OCI-LY1 (cell line): ENCODE data around the gene PCCB.
"Not testable (repeated sequence)": the region's sequence is repeated elsewhere in the genome, so short reads cannot be mapped to it uniquely, and the experiment has no call there.

ENCODE experiments used
- H2AFZ ChIP-seq: fragments of 200-600 bp; sonication (generic), shearing (Covaris generic); 2 replicates; pipeline ENCODE4 v1.6.0; 2014; ENCODE audit warnings: antibody characterized with exemption, mild to moderate bottlenecking, low read length
- H3F3A ChIP-seq: fragments of 200-600 bp; sonication (generic), shearing (Covaris generic); 2 replicates; pipeline ENCODE4 v1.6.0; 2014; ENCODE audit warnings: mild to moderate bottlenecking, antibody characterized with exemption, low read length, moderate library complexity; ENCODE audit not compliant: insufficient read depth
- H3K27ac ChIP-seq: fragments of 200-600 bp; sonication (generic); 2 replicates; pipeline ENCODE4 v1.5.1; 2014; ENCODE audit warnings: low read length, mixed run types, mild to moderate bottlenecking, low read depth; ENCODE audit not compliant: poor library complexity, severe bottlenecking
- H3K27me3 ChIP-seq: fragments of 200-600 bp; sonication (generic); 2 replicates; pipeline ENCODE4 v1.6.0; 2014; ENCODE audit warnings: antibody characterized with exemption, mild to moderate bottlenecking, low read length, moderate library complexity; ENCODE audit not compliant: insufficient read depth
- H3K36me3 ChIP-seq: fragments of 200-600 bp; sonication (generic); 2 replicates; pipeline ENCODE4 v1.6.1; 2014; ENCODE audit warnings: mild to moderate bottlenecking, antibody characterized with exemption, low read length, moderate library complexity, mixed read lengths; ENCODE audit not compliant: insufficient read depth
- H3K4me1 ChIP-seq: fragments of 200-600 bp; sonication (generic); 2 replicates; pipeline ENCODE4 v1.5.1; 2014; ENCODE audit warnings: mild to moderate bottlenecking, low read length, moderate library complexity; ENCODE audit not compliant: insufficient read depth, severe bottlenecking
- H3K4me2 ChIP-seq: fragments of 200-600 bp; sonication (generic), shearing (Covaris generic); 2 replicates; pipeline ENCODE4 v1.6.1; 2014; ENCODE audit warnings: low read length
- H3K4me3 ChIP-seq: fragments of 200-600 bp; sonication (generic); 2 replicates; pipeline ENCODE4 v1.5.1; 2014; ENCODE audit warnings: low read length, low read depth, mild to moderate bottlenecking, mixed read lengths; ENCODE audit not compliant: poor library complexity, severe bottlenecking
- H3K79me2 ChIP-seq: fragments of 200-600 bp; shearing (Covaris generic); 2 replicates; pipeline ENCODE4 v1.6.1; 2016; ENCODE audit warnings: mixed run types, low read length, mixed read lengths; ENCODE audit not compliant: insufficient read depth
- H3K9ac ChIP-seq: fragments of 200-600 bp; sonication (generic), shearing (Covaris generic); 2 replicates; pipeline ENCODE4 v1.6.1; 2014; ENCODE audit warnings: mild to moderate bottlenecking, low read length, mixed read lengths
- H3K9me2 ChIP-seq: fragments of 200-600 bp; sonication (generic), shearing (Covaris generic); 2 replicates; pipeline ENCODE4 v1.6.1; 2014; ENCODE audit warnings: low read depth, mild to moderate bottlenecking, low read length, mixed read lengths
- H3K9me3 ChIP-seq: fragments of 200-600 bp; shearing (Covaris generic); 2 replicates; pipeline ENCODE4 v1.6.1; 2014; ENCODE audit warnings: low read length, mixed read lengths
- H4K20me1 ChIP-seq: fragments of 200-600 bp; sonication (generic), shearing (Covaris generic); 2 replicates; pipeline ENCODE4 v1.6.0; 2016; ENCODE audit warnings: mild to moderate bottlenecking, low read length; ENCODE audit not compliant: insufficient read depth
- EZH2 ChIP-seq: fragments of 200-600 bp; sonication (generic), shearing (Covaris generic); IDR thresholded peaks from 2 replicates; pipeline ENCODE4 v1.8.0; 2017; ENCODE audit warnings: borderline replicate concordance, mixed run types, mild to moderate bottlenecking, antibody characterized with exemption, low read length, moderate library complexity, mixed read lengths
- TF ChIP-seq, protein P1 (sequence below): fragments of 200-600 bp; sonication (generic), shearing (Covaris generic); IDR thresholded peaks from 2 replicates; pipeline ENCODE4 v1.5.1; 2017; ENCODE audit warnings: mild to moderate bottlenecking, antibody characterized with exemption, low read length, moderate library complexity, mixed read lengths

Gene PCCB

DNA sequence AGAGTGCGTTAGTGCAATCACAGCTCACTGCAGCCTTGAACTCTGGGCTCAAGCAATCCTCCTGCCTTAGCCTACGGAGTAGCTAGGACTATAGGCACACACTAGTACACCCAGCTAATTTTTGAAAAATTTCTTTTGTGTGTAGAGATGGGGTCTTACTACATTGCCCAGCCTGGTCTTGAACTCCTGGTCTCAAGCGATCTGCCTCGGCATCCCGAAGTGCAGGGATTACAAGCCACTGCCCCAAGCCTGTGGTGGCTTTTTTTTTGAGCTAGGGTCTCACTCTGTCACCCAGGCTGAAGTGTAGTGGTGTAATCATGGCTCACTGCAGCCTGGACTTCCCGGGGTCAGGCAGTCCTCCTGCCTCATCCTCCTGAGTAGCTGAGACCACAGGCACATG is 17.1 kb downstream of the PCCB start:
- no peaks in the 10 kb centered on the region for H3K9me3 ChIP-seq
- no peak for TF ChIP-seq EZH2
- TF ChIP-seq, protein P1, sequence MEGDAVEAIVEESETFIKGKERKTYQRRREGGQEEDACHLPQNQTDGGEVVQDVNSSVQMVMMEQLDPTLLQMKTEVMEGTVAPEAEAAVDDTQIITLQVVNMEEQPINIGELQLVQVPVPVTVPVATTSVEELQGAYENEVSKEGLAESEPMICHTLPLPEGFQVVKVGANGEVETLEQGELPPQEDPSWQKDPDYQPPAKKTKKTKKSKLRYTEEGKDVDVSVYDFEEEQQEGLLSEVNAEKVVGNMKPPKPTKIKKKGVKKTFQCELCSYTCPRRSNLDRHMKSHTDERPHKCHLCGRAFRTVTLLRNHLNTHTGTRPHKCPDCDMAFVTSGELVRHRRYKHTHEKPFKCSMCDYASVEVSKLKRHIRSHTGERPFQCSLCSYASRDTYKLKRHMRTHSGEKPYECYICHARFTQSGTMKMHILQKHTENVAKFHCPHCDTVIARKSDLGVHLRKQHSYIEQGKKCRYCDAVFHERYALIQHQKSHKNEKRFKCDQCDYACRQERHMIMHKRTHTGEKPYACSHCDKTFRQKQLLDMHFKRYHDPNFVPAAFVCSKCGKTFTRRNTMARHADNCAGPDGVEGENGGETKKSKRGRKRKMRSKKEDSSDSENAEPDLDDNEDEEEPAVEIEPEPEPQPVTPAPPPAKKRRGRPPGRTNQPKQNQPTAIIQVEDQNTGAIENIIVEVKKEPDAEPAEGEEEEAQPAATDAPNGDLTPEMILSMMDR: no peak
- H3F3A ChIP-seq: no peaks in the 10 kb centered on the region
- no peaks in the 10 kb centered on the region for H4K20me1 ChIP-seq
- H3K27ac ChIP-seq: no peak overlapping the region
- H3K9ac ChIP-seq: no peak overlapping the region
- H3K4me2 ChIP-seq: no peak overlapping the region
- H3K36me3 ChIP-seq: peaks cover 59% of the 10 kb centered on the region
- no peaks in the 10 kb centered on the region for H3K27me3 ChIP-seq
- no peaks in the 10 kb centered on the region for H3K9me2 ChIP-seq
- H3K4me3 ChIP-seq: no peak overlapping the region
- H3K4me1 ChIP-seq: no peaks in the 10 kb centered on the region
- H2AFZ ChIP-seq: no peak overlapping the region
- peaks cover 14% of the 10 kb centered on the region for H3K79me2 ChIP-seq

- Histone ChIP-seq H3K79me2 (peaks cover 34% of the 10 kb centered on the region), H3K4me3 (no peak overlapping the region), H3K27ac (no peak overlapping the region), H2AFZ (no peak overlapping the region), H3K4me2 (no peak overlapping the region), H4K20me1 (no peaks in the 10 kb centered on the region), H3K36me3 (peaks cover 53% of the 10 kb centered on the region), H3K4me1 (no peaks in the 10 kb centered on the region), H3F3A (no peaks in the 10 kb centered on the region), H3K9ac (no peak overlapping the region), H3K9me3 (peaks cover 5% of the 10 kb centered on the region; the same call in 1 of the 2 replicates), H3K27me3 (no peaks in the 10 kb centered on the region), H3K9me2 (no peaks in the 10 kb centered on the region)
- TF ChIP-seq, protein P1: no peak
- TF ChIP-seq EZH2: no peak
Observed at GRCh38 chr3:136270179-136270578, 20.0 kb downstream of the PCCB start.

DNA sequence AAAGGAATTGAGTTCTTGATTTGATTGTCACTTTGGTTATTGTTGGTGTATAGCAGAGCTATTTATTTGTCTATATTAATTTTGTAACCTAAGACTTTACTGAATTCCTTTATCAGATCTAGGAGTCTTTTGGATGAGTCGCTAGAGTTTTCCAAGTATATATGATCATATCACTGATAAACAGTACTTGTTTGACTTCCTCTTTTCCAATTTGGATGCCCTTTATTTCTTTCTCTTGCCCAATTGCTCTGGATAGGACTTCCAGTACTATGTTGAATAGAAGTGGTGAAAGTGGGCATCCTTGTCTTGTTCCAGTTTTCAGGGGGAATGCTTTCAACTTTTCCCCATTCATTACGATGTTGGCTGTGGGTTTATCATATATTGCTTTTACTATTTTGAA is 21.5 kb downstream of the PCCB start:
- not testable (repeated sequence) for H4K20me1 ChIP-seq, H3K27ac ChIP-seq, H3K4me3 ChIP-seq, H3K9ac ChIP-seq, H2AFZ ChIP-seq, H3K4me1 ChIP-seq, H3K4me2 ChIP-seq, H3F3A ChIP-seq, H3K9me3 ChIP-seq, H3K9me2 ChIP-seq, H3K27me3 ChIP-seq
- Histone ChIP-seq H3K79me2 (peaks cover 34% of the 10 kb centered on the region), H3K36me3 (peaks cover 53% of the 10 kb centered on the region)

GRCh38 chr3:136276049-136276755 is 26.1 kb downstream of the PCCB start:
- no peak overlapping the region for H3K9ac ChIP-seq
- no peaks in the 10 kb centered on the region for H4K20me1 ChIP-seq
- H2AFZ ChIP-seq: no peak overlapping the region
- no peaks in the 10 kb centered on the region for H3K27me3 ChIP-seq
- H3K27ac ChIP-seq: no peak overlapping the region
- no peaks in the 10 kb centered on the region for H3K4me1 ChIP-seq
- H3K79me2 ChIP-seq: peaks cover 28% of the 10 kb centered on the region
- H3K9me2 ChIP-seq: no peaks in the 10 kb centered on the region
- H3K36me3 ChIP-seq: peaks cover 62% of the 10 kb centered on the region
- no peak overlapping the region for H3K4me2 ChIP-seq
- no peaks in the 10 kb centered on the region for H3F3A ChIP-seq
- peaks cover 24% of the 10 kb centered on the region for H3K9me3 ChIP-seq
- no peak overlapping the region for H3K4me3 ChIP-seq
- TF ChIP-seq EZH2: no peak
- TF ChIP-seq, protein P1: no peak
